HG02973 (cell line): ENCODE results near the gene CACNB4.

Source experiments
- ATAC-seq: cut with Tn5 transposase; IDR thresholded peaks from one replicate; pipeline ENCODE4 v1.9.1; 2021; ENCODE audit warnings: moderate library complexity; ENCODE audit not compliant: unreplicated experiment

The CACNB4 gene

DNA sequence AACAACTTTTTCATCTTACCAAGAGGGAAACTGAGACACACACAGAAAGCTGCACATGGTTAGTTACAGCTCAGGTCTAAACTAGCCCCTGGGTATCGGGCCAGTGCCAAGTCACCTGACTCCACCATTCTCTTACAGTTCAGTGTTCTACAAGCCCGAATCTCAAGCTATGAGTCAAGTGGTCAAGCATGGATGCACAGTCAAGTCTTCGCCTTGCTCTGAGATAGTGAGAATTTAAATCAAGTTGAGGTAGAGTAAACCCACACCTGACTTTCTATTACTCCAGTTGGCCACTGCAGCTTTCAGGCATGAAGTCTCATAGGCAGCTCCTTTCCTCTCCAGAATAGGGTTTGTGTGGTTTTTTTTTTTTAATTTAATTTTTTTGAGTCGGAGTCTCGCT lies 236.1 kb downstream of the CACNB4 start:
- ATAC-seq, result peak; percentile 99

DNA sequence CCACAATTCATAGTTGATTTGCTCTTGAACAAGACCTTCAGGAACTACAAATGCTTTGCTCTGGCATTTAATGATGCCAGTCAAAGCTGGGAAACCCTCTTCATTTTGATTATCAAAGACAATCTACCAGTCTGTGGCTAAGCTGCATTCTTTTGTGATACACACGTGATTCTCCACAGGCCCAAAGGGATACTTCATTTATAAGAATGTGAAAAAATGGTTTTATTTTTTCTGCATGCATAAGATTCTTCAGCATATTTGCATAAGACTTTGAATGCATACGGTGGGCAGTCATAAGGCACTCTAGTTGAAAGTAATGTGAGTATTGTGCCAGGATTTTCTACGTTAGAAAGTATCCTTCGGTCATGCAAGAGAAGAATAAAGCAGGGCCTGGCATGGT lies 237.7 kb downstream of the CACNB4 start:
- no peak for ATAC-seq

DNA sequence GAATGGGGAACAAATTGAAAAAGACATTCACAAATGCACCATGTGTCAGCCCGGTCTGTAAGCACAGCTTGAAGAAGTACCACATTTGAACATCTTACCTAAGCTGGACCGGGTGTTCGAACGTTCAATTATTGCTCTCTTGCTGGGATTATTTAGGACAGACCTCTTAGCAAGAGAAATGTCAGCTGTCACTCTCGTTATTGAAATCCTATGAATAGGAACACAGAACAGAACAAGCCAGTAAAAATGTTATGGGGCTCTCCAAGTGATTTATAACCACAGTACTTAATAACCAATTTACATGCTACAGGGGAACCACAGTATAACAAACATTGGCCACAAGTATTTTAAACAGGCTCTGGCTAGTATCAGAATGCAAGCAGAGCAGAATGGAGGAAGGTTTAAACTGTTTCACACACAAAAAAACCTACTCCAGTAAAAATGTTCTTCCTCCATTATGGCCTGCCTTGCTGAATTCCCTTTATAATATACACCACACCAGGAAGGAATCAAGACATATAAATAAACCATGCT lies 238.2 kb downstream of the CACNB4 start:
- no peak for ATAC-seq

DNA sequence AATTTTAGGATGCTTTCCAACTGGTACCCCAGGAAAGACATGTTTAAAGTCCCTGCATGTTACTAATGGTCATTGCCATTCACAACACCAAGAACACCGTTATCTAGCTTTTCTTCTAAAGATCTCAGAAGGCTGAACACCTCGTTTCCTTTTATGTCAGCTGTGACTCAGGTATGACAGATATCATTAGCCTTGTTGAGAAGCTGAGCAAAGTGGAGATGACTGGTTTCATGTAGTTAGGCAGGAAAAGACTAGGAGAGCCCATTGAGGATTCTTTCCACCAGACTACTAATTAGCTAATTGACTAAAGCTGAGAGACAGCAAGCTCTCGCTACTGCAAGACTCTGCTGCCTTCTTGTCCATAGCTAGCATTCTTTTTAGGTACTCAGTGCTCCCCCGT lies 238.6 kb downstream of the CACNB4 start:
- no peak for ATAC-seq

DNA sequence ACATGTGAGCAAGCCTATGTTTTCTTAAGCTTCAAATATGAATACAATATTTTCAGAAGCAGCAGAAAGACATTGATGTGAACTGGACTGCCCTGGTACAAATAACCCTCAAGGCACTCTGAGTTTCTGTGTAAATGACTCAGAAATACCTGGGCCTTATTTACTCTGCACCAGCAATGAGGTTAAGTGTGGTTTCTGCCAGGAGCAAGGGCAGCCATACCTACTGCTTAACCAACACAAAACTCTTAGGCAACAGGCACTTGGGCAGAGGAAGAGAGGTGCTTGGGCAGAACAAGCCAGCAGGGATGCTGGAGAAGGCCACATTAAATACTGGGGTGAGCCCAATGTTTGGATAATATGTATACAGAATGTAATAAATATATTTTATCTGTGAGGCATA lies 241.2 kb downstream of the CACNB4 start:
- ATAC-seq, result no peak

- ATAC-seq, result no peak
These were observed 243.7 kb downstream of the CACNB4 start for GRCh38 chr2:151855111-151855510.

- no peak for ATAC-seq
These were observed 245.6 kb downstream of the CACNB4 start for GRCh38 chr2:151853070-151853758.

DNA sequence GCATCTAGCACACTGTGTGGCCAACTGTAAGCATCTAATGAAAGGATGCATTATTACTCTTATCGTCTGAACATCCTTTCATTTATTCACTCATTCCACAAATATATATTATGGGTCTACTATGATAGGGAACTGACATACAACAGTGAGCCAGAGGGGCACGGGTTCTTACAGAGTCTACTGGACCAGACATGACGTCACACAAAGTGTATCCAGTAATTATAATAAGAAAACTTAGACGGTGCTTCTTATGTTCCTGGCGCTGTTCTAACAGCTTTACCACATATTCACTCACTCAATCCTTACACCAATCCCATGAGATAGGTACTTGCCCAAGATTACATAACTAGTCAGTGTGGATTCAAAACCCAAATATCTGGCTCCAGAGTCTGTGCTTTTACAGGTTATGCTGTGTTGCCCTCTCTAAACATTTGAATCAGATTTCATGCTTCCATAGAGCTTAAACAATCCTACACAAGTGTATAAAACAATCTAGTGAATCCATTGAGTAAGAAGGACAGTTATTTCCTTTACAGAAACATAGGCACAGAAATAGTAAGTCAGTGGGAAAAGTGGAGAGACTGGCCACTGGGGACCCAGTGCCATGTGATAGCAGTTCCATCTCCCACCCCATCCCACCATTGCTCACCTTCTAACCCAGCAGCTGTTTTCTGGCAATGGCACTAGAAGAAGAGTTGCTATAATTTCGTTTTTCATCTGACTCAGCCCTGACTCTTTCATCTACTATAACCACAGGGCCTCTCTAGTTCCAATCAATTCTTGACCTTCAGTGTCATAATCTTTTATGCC lies 246.4 kb downstream of the CACNB4 start:
- ATAC-seq, result no peak

GRCh38 chr2:151851761-151852160 lies 247.1 kb downstream of the CACNB4 start:
- ATAC-seq, result no peak

DNA sequence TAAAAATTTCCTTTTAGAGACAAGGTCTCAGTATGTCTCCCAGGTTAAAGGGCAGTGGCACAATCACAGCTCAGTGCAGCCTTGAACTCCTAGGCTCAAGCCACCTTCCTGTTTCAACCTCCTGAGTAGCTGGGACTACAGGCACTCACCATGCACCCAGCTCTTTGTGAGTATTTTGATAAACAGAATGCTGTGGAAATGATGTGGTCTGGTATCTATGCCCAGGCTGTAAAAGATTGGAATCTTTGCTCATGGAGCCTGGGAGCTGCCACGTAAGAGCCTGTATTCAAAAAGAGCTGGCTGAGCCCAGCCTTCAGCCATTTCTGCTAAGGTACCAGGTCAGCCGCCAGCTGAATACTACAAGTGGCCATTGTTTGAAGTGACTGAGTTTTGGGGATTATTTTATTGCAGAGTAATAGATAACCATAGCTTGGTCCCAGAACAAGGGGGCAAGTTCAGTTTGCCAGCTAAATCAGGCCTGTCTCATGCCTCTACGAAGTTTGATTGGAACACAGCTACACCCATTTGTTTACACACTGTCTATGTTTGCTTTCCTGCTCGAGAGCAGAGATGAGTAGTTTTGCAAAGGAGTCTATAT lies 249.3 kb downstream of the CACNB4 start:
- no peak for ATAC-seq

- peak; percentile 50 for ATAC-seq
These were observed 253.0 kb downstream of the CACNB4 start for GRCh38 chr2:151845884-151846283.

DNA sequence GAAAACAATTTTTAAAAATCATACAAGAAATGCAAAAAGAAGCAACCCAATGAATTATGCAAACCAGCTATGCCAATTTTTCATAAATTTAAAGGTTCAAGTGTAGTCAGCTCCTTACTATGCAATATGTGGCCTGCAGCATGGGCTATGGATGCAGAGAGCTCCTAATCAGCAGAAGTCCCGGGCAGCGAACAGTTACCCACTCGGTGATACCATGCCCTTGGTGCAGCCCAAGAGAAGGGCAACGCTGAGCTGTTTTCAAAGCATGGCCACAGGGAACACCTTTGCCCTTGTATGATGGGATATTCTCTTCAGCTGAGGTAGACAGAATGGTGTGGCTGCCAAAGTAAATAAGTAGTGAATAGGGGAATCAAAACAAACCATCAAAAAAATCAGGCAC lies 253.4 kb downstream of the CACNB4 start:
- no peak for ATAC-seq

- ATAC-seq, result no peak
These were observed 254.5 kb downstream of the CACNB4 start for GRCh38 chr2:151844211-151844896.

DNA sequence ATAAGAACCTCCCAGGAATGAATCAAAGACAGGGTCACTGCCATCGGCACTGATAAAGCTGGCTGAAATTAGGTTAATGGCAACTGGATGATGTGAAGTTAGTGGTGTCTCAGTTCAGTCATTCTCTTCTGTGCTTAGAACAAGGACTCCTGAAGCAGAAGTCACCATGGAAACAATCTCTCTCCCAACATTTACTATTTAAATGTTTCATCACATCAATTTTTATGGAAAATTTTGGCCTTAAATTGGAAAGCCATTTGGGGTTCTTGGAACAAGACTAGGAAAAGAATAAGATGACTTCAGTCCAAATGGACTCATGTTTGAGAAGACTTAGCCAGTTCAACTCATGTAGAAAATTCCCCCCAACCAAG lies 255.2 kb downstream of the CACNB4 start:
- ATAC-seq, result no peak

- no peak for ATAC-seq
These were observed 255.8 kb downstream of the CACNB4 start for GRCh38 chr2:151842830-151843690.

GRCh38 chr2:151841047-151841424 lies 257.8 kb downstream of the CACNB4 start:
- no peak for ATAC-seq

GRCh38 chr2:151840216-151841046 lies 258.4 kb downstream of the CACNB4 start:
- peak; percentile 99 for ATAC-seq

GRCh38 chr2:151837926-151838325 lies 260.9 kb downstream of the CACNB4 start:
- ATAC-seq, result no peak

- ATAC-seq, result peak; percentile 48
These were observed 264.9 kb downstream of the CACNB4 start for GRCh38 chr2:151833984-151834383.
